DMS53 treated with DMSO at 0.1 percent for 48 hours (cell line): ENCODE data around the gene ZNF408.

Experiments
- DNase-seq: peaks from one replicate; lab custom pipeline; 2025; ENCODE audit not compliant: unreplicated experiment; lab: John Stamatoyannopoulos, UW

The ZNF408 gene

DNA sequence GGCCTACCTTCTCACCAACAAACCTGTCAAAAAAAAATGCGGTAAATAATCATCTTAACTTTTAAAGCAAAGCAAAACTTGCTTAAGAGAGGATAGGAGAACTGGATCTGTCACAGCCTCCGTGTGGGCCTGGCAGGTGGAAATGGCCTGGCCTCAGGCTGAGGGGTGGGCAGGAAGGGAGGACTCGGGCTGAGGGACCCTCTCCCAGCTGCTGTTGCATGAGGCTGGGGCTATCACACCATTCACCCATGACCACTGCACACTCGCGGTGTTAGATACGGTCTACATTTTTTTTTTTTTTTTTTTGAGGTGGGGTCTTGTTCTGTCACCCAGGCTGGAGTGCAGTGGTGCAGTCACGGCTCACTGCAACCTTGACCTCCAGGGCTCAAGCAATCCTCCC is 24.9 kb upstream of the ZNF408 start:
- DNase-seq = no peak

DNA sequence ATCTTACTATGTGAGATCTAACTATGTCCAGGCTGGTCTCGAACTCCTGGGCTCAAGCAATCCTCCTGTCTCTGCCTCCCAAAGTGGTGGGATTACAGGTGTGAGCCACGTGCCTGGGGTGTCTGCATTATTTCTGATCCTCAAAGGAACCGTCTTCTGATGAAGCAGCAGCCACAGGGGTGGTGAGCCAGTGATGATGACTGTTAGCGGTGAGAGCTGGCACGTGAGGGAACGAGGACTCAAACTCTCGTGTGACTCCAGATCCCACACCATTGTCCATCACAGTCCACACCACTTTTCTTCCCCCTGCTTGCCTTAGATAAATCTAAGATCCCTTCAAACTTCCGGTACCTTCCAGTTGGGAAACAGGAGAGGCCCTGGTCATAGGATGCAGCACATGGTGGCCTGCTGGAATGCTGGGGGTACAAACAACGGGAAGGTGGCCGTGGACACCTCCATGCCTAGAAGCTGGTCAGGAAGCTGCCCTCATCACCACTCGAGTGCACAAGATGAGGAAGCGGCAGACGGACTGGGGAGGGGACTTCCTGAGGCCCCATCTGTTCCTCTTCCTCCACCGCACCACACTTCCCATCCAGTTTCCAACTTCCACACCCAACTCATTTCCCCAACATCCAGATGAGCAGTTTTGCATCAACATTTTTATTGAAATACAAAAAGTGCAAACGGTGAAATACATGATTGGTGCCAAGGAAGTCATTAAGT is 24.2 kb upstream of the ZNF408 start:
- DNase-seq = no peak

DNA sequence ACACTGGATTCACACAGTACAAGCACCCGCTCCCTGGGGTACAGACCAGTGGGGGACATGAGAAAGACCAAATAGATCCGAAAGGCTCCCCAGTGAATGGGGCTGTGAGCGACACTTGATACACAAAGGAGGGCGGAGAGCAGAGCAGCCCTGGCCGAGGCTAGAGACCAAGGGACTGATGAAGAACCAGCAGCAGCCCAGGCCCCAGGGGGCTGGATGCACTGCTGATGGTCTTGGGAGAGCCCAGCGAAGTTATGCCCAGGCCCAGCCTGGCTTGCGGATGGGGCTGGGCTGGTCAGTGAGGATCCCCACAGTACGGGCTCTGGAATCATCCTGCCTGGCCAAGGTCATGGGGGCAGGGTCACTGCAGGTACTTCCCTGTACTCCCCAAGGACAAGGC is 23.7 kb upstream of the ZNF408 start:
- no peak for DNase-seq

DNA sequence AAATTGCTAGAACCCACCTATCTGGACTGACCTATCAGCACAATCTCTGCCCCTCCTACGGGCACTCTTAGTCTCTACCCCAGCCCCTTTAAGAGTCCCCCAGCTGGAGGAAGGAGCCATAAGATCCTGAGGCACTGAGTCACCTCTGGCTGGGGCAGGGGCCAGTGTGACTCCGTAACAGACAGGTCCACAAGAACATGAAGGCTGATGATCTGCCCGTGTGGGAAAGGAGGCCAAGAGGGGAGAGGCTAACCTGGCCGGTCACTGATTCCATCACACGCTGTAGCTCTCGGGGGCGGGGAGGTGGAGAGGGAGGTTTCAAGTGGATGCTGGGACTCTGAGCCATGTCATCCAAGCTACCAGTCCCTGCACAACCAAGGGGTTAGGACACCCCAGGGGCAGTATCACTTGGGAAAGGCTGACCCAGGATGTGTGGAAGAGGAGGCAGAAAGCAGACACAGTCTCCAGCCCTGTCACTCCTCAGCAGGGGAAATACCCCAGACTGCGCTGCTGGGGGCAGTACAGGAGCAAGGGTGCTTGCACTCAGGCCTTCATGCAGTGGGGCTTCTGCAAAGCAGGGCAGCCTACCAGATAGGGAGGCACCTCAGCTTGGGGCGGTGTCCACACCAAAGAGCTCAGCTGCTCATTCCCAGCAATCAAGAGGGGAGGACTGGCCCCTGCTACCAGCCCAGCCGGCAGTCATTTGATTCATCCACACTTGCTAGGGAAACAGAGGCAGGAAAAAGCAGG is 22.7 kb upstream of the ZNF408 start:
- no peak for DNase-seq

DNA sequence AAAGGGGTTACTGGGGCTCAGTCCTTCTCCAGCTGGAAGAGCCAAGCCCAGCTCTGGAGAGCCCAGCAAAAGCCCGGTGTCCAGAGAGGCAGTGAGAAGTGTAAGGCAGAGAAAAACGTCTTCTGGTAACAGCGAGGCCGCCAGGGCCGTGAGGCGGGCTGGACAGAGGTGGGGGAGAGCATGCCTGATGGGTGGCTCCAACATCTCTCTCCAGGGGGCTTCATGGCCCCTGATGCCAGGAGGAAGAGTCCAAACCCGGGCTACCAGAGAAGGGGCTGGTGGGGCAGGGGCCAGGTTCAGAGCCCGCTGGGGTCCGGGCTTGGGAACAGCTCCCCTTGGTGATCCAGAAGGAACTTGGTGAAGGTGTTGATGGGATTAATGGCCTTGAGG is 22.1 kb upstream of the ZNF408 start:
- no peak for DNase-seq

DNA sequence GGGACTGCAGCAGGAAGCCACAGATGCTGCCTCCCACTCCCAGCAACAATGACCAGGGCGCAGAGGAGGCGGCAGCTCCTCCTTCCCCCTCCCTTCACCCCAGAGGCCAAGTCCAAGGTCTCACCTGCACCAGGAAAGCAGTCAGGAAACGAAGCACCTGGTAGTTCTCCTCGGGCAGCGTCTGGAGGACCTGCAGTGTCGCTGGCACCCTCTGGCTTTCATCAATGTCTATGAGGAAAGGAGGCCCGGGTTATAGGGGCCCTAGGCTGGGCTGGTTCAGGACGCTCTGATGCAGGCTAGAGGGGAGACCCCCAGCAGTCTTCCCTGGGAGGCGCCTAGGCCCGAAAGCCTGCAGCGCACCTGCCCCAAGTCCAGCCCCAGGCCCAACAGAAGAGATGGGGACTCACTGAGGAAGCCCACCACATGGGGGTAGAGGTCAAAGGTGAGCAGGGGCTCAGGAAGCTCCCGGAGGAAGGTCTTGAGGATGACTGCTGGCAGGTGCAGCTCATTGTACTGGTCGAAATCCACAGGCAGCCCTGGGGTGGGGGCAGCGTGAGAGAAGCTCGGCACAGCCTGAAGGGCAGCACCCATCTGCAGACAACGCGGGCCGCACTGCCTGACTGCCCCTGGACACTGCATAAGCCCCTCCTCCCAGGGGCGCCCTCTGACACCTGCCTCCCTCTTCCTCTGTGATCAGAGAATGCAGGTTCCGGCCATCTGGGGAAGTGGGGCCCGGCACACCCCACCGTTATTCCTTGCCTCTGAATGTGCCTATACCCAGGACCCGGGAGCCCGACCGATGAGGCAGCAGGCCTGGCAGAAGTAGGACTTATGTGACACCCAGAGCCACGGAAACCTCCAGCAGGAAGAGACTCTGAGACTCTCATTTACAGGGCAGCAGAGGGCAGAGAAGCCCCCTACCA is 21.3 kb upstream of the ZNF408 start:
- no peak for DNase-seq

DNA sequence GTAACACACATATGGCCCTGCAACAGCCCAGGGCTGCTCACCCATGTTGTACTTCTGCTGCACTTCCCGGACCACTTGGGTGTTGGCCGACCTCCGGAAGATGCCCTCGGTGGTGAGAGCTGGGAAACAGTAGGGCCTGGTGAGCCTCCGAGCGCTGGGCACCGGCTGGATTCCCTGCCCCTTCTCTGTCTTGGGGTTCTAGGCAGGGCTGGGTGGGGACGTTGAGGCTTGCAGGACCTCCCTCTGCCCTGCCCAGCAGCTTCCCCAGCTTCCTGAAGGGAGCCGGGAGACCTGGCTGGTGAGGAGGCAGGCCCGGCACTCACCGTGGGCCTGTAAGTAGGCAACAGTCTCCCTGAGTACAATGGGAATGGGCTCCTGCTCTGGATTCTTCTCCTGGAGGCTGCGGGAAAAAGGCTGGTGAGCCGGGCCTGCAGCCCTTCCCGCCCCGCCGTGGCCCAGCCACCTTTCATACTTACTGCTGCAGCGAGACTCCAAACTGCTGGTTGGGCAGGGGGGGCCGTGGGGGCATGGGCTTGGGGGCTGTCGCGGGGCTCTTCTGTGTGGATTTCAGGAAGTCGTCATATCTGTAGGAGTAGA is 20.6 kb upstream of the ZNF408 start:
- DNase-seq = no peak

DNA sequence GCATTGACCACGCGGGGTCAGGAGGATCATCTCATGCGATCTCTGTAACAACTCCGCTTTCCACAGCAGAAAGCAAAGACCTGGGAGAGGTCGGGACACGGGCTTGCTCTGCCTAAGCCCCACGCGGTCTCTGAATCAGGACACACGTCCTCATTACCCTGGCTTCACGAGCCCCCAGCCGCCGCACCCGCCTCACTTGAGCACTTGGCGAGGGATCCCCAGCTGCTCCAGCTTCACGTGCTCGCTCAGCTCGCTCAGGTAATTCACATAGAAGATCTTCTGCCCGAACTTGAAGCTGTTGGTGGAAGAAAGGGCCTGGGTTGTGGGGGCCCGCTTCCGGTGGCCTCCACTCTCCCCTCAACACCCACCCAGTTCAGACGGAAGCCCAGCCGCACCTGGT is 20.0 kb upstream of the ZNF408 start:
- DNase-seq = no peak

DNA sequence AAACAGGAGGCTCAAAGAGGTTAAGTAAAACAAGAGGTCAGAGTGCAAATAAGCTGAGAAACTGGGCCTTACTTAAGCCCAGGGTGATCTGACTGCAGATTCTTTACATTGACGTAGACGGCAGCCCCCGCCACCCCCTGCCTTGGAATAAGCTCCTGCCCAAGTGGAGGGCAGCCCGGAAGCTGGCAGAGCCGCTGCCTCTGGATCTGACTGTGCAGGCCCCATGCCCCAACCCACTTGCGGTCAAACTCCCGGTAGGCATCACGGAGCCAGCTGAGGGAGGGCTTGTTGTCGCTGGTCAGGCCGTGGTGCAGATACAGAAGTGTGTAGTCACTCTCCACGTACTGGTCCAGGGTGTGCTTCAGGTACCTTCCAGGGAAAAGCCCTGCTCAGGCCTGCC is 19.0 kb upstream of the ZNF408 start:
- no peak for DNase-seq

DNA sequence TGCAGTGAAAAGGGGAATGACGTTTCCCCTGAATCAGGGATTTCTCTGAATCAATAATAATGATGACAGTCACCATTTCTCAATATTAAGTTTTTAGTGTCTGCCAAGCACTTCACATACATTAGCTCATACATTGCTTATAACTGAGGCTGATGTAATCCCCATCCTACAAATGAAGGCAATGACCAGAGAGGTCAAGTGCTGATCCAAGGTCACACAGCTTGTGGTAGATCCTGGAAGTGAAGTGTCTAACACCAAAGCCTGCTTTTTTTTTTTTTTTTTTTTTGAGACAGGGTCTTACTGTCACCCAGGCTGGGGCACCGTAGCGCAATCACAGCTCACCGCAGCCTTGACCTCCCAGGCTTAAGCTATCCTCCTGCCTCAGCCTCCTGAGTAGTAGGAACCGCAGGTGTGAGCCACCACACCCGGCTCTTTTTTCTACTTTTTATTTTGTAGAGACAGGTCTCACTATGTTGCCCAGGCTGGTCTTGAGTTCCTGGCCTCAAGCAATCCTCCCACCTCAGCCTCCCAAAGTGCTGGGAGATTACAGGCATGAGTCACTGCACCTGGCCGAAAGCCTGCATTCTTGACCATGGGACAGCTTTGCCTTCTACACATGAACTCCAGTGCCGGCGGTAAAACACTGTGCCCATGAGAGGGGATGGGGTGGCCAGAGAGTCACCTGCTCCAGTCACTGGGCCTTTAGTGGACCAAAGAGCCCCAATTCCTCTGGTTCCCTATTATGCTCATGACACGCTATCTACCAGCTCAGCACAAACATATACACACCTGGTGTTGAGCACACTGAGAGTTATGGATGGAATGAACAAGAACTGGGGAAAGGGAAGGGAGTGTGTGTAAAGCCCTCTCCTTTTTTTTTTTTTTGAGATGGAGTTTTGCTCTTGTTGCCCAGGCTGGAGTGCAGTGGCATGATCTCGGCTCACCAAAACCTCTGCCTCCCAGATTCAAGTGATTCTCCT is 17.8 kb upstream of the ZNF408 start:
- DNase-seq = no peak

DNA sequence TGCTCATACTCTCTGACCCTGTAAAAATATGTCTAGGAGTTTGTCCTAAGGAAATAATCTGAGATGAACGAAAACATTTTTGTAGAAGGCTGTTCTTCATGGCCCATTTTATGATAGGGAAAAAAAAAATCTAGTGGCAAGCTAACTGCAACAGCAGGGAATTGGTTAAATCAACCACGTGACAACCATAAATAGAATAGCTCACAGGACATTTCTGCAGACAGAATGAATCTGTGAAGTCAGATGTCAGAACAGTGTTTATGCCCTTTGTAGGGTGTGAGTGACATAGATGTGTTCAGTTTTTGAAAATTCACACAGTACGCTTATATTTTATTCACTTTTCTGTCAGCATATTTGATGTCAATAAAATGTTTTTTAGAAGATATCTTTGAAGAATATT is 16.5 kb upstream of the ZNF408 start:
- no peak for DNase-seq

DNA sequence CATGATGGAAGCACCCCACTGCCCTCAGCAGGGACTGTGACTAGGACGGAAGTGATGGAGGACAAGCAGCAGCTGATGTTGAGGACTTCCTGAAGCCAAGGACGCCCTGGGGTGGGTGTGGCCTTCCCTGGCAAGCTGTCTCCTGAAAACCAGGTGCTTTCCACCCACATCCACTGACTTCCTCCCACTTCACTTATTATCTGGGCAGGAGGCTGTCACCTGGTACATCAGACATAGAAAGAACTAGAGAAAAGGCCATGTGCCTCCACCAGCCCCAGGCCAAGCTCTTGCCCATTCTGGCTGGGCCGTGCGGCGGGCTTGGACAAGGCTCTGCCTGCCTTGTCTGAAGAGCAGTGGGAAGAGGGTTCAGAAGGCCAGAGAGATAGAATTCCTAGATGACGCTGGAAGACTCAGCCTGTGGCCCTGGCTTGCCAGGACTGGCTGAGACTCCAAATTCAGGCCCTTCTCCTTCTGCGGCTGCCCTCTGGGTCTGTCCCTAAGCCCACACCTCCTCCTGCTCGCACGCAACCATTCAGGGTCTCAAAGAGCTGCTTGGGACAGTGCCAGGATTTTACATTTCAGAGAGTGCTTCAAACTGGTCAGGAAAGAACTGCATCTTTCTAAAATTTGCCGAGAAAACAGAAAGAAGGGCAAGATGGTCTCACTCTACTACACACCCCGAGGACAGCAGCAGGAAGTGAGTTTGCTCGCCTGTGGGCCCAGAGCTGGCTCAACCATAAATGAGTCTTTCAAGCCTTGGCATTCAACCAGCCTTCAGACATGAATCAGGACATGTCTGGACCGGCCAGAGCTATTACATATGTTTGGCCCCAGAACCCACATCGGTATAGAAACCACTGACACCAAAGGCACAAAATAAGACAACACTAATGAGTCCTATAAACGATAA is 13.7 kb upstream of the ZNF408 start:
- peak; percentile 8 for DNase-seq

DNA sequence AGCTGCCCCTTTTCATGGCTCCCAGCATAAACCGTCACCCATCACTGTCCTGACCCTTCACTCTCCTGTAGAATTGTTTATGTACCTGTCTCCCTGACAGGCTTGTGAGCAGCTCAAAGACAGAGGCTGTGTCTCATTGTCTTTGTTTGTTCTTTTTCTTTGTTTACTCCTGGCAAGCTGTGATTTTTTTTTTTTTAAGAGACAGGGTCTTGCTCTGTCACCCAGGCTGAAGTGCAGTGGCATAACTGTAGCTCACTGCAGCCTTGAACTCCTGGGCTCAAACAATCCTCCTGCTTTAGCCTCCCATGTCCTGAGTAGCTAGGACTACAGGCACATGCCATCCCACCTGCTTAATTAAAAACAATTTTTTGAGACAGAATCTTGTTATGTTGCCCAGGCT is 10.1 kb upstream of the ZNF408 start:
- DNase-seq = no peak

DNA sequence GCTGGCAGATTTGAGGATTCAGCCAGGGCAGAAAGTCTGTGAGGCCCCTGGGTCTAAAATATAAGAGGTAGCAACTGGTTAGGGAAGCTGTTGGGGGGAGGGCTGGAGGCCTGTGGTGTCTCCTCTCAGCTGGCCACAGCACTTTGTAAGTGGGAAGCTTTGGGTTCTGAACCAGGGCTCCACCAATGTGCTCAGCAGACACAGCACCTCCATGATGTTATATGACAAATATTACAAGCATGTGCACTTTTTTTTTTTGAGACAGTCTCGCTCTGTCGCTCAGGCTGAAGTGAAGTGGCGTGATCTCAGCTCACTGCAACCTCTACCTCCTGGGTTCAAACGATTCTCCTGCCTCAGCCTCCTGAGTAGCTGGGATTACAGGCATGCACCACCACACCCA is 8.4 kb upstream of the ZNF408 start:
- DNase-seq = no peak

DNA sequence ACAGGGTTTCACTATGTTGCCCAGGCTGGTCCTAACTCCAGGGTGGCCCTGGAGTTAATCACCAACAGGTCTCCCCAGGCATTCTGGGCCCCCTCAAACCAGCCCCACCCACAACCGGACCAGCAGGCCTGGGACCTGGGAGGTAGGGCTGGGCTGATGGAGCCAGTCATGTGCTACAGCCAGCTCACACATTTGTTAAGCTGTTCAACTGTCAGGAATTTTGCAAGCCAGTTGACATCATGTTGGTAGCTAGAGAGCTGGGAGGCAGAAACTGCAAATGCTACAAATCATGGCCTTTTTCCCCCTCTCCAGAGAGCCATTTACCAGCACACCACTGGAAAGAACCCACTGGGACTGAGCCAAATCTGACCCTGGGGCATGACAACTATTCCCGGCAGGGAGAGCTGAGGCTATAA is 7.2 kb upstream of the ZNF408 start:
- DNase-seq = no peak

DNA sequence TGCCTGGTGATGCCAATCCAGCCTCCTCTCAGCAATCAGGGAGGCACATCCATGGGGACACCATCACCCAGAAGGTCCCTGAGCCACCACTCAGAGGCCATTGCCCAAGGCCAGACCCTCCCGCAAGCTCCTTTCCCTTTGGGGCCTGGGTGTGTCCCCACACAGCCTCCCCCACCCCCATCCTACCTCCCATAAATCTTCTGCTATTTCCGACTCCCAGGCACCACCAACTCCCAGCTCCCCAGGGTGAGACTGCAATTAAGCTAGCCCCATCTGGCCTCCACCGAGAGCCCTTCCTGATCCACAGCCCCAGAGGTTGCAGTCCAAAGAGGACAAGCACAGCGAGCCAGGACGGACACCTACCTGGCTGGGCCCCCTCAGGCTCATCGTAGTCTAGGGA is 6.8 kb upstream of the ZNF408 start:
- DNase-seq = no peak

DNA sequence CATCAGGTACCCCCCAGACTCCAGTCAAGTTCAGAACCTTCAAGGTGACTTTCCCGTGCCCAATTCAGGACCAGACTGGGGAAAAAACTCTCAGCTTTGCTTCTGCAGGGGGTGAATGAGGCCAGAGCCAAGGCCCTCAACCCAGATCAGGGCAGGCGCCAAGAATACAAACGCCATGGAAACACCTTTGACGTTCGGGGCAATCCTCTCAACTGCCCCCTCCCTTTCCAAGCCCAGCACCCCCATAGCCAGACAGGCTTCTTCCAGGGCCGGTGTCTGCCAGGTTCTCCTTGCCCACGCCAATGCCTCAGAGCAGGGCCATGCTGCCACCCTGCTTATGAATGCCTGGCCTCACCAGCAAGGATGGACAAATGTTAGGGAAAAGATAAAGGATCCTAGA is 6.2 kb upstream of the ZNF408 start:
- no peak for DNase-seq

DNA sequence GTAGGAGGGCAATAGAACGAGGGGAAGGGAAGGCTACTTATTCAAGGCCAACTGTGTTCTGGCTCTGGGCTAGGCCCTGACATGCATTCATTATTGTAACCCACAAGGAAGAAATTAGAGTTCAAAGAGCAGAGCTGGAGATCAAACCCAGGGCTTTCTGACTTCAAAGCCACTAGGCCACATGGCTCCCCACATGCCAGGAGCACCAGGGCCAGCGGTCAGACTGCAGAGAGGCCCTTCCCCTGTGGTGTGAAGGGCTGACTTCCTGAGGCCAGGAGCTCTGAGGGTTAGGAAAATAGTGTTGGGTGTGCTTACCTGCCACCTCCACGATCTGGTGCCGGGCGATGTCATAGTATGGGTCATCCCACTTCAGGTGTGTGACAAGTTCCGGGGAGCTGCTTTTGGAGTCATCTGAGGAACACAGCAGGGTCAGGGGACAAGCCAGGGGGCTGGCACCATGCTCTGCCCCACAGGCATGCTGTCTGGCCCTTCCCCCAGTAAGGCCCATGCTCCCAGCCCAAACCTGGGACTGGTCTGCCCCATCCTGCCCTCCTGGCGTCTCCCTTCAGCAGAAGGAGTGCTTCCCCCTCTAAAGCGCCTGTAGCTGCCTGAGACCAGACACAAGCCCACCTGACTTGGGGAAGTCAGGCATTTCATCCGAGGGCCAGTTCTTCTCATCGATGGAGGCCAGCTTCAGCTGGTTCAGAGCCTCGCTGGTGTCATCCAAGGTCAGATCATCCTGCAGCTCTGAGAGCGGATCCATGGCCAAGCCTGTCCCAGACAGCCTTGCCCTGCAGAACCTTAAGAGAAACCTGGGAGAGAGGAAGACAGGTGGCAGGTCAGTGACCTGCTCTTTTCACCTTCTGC is 5.3 kb upstream of the ZNF408 start:
- DNase-seq = no peak
